ENCODE results near the gene MIEF1.

The MIEF1 gene

DNA sequence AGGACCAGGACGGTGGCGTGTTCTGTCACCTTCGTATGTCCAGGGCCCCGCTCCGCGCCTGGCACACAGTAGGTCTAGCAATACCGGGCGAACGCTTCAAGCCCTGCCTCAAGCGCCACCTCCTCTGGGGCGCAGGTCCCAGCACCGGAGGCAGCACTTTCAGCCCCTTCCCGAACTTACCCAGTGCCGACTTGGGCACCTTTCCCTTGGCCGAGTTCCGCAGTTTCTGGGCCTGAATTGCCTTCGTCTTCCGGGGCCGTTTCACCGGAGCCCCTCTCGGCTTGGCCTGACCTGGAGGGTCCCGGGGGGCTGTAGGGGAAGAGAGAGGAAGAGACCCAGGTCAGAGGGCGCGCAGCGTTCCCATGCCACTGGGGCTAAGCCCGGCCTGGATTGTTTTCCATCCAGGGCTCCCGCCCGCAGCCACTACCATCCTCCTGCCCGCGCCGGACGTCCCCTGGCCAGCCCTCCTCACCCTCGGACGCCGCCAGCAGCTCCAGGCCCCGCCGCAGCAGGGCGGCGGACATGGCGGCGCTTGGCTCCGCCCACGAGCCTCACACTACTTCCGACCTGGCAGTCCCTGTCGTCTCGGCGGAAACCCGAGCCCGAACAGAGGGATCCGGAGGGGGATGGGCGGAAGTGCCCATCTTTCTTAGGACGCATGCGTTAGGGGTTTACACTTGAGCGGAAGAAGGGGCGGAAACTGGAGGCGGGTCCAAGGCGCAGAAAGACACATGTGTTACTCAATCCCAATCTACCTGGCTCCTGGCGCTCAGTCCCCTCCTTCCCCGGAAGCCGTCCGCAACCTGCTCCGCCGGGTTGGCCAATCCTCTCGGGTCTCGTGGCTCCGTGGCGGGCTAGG, 30.4 kb downstream of the MIEF1 start, which contains the start of gene RPS19BP1:
Gene RPS19BP1 (minus strand): TSS at position 534 of the 859 bp plus-strand sequence. CDS start 10 bp downstream, at position 524.
- peak; percentile 99 for DNase-seq

DNA sequence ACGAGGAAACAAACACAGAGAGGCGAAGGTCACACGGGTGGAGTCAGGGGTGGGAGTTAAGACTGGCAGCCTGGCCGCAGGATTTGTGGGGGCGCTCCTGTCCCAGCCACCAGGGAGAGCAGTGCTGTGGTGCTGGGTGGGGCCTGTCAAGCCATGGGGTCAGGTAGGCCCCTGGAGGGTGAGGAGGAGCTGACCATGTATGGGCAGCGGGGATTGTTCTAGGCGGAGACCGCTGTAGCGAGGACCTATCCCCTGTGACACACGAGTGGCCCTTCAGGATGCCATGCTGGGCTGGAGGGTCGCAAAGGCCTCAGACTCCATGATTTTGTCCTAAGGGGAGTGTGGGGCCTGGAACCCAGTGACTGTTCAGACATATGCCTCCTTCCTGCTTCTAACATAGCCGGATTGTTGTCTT, 32.0 kb downstream of the MIEF1 start:
- no peak for DNase-seq

DNA sequence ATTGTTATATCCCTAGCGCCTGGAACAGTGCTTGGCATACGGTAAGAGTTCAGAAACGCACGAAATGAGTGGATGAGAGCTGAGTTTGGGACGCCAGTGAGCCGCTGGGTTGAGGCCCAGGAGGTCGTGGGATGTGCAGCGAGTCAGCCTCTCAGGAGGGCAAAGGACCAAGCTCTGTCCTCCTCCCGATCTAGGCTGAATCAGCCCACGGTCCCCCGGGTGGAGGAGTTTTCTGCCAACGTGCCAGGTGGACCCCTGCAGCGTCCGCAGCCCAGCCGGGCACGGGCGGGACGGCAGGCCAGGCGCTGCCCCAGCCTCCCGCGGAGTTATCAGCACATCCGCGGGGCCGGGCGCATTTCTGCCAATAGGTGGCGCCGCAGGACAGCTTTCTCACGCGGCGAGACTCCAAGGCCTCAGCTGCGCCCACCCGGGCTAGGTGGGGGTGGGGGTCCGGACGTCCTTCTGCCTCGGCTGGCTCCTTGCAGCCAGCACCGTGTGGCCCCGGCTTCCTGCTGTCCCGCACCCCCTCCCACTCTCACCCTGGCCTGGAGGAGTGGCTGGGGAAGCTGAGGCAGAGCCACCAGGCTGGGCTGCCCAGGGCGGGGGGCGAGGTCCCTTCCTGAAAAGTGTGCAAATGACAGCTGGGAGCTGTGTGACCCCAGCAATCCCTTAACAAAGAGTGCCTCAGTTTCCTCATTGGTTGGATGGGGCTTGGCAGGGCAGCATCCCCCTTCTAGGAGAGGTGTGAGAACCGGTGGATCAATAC, 32.7 kb downstream of the MIEF1 start:
- DNase-seq: peak; percentile 62

DNA sequence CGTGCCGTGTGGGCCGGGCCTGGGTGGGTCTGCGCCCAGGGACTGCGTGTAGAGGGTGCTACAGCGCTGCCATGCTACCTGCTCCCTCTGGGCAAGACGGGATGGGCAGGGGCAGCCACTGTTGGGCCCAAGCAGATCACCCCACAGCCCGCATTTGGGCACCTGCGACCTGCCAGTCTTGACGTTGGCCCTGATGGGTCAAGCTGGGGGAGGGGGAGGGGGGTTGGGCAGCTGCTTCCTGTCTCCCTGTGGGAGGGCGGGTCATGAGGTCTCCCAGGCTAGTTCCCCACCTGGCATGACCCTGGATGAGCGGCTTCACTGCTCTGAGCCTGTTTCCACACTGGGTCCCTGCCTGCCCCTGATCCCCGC, 33.3 kb downstream of the MIEF1 start:
- no peak for DNase-seq

DNA sequence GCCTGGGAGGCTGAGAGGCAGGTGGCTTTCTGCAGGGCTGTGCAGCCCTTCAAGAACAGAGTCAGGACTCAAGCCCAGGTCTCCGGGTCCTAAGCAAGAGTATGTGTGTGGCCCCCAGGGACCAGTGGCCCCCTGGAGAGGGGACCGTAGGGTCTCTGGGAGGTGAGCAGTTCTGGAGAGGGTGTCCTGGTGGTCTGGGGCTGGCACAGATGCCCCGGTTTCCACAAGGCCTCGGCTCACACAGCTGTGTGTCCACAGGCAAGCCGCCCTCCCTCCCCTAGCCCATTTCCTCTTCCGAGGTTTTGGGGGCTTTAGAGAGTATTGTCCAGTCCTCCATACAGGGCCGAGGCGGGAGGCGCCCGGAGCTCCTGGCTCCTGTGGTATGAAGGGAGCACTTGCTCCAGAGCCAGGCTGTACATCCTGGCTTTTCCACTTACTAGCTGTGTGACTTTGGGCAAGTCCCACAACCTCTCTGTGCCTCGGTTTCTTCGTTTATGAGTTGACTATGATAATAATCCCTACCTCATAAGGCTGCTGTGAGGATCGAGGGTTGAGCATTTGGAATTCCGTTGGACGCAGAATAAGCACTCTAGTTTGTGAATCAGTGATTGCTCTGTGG, 33.9 kb downstream of the MIEF1 start:
- DNase-seq: no peak

DNA sequence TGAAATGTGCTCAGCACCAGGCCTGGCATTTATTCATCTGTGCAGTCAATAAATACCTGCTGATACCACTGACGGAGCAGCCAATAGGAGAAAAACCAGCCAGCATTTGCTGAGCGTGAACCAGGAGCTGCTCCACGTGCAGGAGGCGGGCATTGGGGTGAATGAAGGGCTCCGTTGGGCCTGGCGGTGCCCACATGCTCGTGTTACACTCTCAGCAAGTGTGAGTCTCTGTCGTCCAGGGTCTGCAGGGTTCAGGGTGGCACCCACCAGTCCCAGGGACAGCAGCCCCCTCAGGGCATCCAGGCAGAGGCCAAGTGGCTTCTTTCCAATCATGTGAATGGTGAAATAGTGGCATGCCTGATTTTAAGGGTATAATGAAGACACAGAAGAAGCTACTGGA, 34.6 kb downstream of the MIEF1 start:
- DNase-seq: no peak

DNA sequence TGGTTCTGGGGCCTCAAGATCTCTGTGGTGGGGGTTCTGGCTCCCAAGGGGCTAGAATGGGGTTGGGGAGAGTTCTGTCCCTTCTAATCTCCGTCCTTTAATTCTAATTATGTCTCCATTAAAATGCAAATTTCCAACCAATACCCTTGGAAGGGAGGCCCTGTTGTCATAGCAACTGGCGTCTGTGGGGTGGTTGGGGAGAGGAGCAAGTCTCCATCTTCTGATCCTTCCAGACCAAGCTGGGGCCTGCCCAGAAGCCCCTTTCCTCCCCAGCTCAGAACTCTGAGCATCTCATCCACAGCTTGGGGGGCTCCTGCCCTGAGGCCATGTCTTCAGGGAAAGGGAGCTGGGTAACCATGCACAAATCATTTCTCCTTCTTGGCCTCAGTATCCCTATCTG, 35.9 kb downstream of the MIEF1 start:
- no peak for DNase-seq

DNA sequence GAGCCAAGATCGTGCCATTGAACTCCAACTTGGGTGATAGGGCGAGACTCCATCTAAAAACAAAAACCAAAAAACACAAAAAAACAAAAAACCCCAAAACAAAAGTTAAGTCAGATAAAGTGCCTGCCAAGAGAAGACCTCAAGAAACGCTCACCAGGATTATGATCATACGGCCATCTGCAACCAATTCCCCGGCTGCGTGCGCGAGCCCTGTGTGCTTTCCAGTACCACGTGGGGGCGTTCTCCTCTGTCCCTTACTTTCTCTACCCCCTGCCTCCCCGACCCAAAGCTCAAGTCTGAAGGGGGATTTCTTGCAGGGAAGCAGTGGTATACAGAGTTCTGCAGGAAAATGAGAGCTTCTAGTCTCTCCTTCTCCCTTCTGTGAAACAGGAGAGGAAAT, 41.0 kb downstream of the MIEF1 start:
- no peak for DNase-seq

DNA sequence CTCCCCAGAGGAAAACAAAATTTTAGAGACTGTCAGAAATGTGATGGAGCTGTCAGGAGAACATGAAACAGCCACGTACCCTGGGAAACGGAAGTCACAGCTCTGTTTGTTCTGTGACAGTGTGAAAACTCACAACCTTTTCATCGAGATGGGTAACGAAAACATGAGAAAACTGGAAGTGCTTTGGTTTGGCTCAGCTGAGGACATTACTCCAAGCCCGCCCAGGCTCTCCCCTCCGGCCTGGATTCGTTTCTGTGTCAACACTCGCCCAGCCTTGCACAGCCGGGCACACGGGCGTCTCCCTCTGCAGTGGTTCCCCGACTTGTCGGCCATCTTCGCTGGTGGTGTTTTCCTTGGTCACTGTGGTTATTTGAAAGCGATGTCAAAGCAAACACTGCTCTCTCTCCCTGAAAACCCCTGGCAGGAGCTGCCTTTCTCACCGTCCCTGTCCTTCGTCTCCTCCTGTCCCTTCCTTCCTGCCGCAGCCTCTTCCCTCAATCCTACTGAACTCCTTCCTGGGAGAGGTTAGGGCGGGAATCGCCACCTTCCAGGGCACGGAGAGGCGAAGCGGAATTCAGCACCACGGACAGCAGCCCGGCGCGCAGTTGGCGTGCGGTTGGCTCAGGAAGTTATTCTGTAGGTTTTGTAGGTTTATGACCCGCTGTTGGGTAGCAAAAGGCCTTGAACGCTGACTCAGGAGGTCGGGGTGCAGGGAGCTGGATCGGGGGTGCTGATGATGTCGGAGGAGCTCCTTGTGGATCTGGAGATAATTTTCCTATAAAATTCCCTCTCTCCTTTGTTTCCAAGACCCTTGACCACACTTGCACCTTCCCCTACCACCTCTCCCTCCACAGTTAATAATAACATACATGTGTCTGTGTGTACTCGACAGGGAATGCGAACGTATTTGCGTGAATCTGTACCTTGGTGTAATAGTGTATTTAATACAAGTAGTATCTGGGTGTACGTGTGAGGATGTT, 43.6 kb downstream of the MIEF1 start:
- peak; percentile 51 for DNase-seq

DNA sequence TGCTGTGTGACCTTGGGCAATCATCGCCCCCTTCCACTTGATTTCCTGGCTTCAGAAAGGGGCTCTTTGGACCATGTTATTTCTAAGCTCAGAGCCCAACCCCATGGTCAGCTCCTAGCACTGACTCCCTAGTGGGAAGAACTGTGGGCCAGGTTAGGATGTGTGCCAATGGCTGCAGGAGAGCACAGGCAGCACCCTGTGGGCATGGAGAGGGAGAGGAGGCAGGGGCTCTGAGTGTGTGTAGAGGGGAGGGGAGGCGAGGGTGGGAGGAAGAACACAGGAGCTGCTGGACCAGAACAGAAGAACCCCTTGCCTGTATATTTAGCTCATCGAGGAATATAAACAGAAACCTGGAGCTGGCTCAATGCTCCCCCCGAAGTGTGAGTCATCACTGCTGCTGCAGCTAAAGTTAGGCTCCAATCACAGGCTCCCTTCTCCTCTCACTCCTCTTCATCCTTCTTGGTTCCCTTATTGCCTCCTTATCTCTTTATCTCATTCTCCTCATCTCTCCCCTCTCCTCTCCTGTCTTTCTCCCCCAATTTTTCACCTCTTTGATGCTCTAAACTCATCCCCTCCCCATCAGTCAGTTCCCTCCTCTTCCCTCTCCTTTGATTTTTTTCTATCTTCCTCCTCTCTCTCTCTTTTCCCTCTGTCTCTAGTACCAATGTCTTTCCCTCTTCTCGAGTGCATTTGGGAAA, 44.9 kb downstream of the MIEF1 start:
- no peak for DNase-seq

DNA sequence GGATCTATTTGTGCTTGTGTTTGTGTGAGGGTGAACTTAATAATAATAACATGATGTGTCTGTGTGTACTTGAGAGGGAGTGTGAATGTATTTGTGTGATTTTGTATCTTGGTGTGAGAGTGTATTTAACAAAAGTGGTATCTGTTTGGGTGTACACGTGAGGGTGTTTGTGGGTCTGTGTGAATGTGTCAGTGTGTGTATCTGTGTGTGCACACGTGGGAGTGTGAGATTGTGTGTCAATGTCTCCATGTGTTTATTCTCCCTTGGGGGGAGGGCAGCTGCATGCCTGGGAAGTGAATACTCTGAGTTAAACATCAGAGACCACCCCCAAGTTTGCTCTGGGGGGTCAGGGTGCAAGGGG, 45.5 kb downstream of the MIEF1 start:
- DNase-seq: no peak

DNA sequence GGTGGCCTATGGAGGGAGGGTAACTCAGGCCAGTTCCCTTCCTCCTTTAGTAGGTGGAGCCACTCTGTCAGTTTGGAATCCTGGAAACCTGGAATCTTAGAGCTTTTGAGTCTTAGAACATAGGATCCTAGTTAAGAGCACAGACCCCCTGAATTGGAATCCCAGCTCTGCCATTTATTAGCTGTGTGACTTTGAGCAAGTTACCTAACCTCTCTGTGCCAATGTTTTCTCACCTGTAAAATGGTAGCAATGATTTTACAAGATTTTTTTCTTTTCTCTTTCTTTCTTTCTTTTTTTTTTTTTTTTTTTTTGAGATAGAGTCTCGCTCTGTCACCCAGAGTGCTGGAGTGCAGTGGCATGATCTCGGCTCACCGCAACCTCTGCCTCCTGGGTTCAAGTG, 51.3 kb downstream of the MIEF1 start:
- DNase-seq: no peak

DNA sequence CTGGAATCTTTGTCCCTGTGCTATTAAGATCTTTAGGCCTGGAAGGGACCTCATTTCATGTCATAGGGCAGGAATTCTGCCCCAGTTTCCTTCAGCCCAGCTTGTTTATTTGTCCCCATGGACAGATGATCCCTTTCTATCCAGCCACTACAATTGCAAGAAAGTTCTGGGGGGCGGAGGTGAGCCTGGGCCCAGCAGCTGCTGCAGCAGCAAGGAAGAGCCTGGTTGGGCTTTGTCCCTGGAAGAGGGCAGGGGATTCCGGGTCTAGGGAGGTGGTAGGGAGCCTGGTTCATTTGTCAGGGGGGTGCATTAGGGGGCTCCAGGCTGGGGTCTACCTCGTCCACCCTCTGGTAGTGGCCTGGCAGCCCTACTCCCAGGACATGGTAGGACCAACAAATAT, 52.1 kb downstream of the MIEF1 start:
- DNase-seq: no peak

DNA sequence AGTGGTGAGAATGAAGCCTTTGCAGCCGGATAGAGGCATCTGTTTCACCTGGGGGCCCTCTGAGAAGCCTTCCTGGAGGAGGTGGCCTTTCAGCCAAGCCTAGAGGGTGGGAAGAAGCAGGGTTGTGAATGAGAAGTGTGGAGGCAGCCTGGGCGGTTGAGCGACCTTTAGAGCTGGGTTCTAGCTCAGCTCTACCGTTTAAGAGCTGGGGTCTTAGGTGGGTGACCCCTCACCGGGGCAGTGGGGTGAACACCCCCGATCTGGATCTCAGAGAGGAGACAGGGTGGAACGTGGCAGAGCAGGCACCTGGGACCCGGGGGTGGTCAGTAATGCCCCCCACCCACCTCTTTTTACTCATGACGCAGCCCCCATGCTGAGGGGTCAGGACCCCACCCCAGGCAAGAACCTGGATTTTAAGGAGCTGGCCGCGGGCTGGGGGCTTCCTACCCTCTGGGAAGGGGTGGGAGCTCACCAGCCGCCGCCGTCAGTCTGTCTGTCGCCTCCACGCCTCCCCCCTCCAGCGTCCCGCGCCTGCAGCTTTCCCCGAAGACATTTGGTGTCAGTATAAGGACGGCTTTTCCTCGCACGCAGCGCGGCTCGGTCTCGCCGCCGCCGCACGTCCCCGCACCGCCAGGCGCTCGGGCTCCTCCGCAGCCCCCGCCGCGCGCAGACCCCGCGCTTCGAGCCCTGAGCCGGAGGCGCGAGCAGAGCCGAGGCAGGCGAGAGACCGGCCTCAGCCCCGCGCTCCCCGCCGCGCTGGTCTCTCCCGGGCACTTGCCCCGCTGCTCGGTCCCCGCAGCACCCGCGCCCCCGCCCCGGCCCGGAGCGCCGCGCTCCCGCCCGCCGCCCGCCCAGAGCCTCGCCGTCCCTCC, 55.1 kb downstream of the MIEF1 start:
- DNase-seq: peak; percentile 26

DNA sequence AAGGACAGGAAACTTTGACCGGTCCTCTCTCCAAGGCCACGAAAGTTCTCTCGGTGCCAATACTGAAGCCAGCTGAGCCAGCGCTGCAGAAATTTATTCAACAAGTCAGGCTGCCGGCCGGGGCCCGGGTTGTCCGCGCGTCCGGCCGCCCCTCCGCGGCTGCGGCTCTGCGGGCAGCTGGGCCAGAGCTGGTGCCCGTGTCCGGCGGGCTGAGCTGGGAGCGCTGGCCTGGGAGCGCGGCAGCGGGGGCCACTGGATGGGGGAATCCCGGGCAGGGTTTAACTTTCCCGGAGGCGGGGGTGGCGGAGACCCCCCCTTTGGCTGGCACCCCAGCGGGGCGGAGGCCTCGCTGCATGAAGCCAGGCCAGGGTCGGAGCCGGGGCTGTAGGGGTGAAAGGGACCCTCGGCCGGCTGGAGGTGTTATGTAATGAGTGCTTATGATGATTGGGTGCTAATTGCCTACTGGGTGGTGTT, 56.2 kb downstream of the MIEF1 start:
- no peak for DNase-seq

DNA sequence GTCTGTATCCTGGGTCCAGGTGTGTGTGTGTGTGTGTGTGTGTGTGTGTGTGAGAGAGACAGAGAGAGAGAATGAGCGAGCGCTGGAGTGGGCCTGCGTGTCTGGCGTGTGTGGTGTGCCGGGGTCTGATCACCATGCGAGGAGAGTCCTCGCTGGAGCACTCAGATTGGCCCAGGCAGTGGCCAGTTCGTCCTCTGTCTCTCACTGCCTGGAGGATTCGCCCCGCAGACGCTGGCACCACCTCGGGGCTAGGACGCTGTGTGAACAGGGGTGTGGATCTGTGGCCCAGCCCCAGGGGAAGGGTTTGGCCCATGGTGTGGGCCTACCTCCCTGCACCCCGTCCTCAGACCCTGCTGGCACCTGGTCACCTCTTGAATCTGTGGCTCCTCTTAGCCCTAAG, 56.9 kb downstream of the MIEF1 start:
- no peak for DNase-seq

DNA sequence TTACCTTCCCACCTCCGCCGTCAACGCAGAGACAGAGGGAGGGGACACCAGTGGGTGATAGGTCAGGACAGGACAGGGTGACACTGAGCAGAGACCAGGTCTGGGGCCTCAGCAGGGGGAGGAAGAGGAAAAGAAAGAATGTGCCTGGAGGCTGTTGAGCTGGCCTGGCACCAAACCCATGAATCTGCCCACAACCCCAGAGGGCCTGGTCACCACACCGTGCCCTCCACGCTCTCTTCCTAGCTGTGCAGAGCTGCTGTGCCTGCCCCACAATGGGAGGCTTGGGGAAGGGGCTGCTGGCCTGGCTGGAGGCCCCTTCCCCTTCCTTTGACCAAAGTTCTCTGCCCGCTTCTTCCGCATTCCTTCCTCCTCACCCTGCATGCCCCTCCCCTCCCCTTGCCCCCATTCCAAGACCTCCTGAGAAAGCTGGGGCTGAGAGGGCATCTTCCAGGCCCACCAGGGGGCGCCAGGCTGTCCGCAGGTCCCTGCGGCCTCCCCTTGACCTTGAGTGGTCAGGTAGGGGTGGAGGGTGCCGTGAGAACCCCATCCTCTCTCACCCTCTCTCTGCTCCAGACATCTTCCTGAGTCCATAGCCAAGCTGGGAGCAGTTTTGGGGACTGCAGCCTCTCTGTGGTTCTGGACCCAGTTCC, 57.5 kb downstream of the MIEF1 start:
- no peak for DNase-seq

DNA sequence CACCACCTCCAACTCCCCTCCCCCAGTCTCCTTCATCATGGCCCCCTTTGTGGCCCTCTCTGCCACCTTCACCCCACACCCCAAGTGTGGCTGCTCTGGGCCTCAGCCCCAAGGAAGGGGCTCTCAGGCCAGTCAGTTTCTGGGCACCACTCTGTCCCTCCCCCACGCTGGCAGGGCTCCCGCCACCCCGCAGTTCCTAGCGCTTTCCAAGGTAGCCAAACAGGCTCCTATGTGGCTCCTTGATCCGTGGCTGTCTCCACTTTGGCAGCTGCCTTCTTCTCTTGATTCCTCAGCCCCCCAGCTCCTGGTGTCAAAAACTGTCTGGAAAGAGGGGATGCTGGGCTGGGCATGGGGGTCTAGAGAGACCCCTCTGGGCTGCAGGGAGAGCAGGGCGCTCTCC, 58.0 kb downstream of the MIEF1 start:
- no peak for DNase-seq

DNA sequence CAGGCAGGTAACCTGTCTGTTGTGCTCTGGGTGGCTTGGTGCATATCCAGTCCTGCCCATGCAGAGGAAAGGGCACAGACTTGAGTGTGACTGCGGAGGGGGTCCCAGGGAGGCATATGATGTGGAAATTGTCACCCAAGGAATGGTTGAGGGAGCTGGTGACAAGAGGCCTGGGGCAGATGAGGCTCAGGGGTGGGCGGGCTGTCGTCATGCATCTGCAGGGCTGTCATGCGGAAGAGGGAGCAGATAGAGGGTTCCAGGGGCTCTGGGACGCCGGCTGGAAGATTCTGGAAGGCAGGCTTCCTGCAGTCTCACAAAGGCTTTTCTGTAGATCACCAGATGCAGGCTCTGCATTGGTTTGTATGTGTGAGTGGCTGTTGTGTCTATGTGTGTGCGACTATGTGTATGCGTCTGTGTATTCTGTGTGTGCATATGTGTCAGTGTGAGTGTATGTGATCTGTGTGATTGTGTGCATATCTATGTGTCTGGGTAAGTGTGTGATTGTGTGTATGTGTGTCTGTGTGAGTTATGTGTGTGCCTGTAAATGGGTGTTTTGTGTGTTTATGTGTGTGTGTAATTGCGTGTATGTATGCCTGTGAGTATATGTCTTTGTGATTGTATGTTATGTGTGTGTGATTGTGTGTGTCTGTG, 60.9 kb downstream of the MIEF1 start:
- DNase-seq: no peak
